ENCODE results near the gene KIF26A.

GRCh38 chr14:104096751-104097700 lies 41.4 kb upstream of the KIF26A start:
- TF ChIP-seq CTCF (tag by site-specific recombination; IDR thresholded peaks at IDR 0.05): no peak
- no peak for TF ChIP-seq ZNF223 (tag by site-specific recombination; IDR thresholded peaks at IDR 0.05)
- TF ChIP-seq ZNF530 (tag by site-specific recombination; IDR thresholded peaks at IDR 0.05; ENCODE audit: low read depth): no peak
- no peak for TF ChIP-seq ZBTB26 (tag by site-specific recombination; optimal IDR thresholded peaks at IDR 0.05)
- no peak for TF ChIP-seq ZNF16 (tag by site-specific recombination; IDR thresholded peaks at IDR 0.05; ENCODE audit: low read depth)

Measured in HEK293 (cell line).